ENCODE results near the gene NAT9. TPM values are rescaled to one million over a fixed set of nuclear protein-coding genes. Genes with fewer than 3 reads are reported as not detected.

Gene NAT9
- total and polyA plus RNA-seq, 9 donors, result 19.7 to 87.0 (median 56.5) TPM

DNA sequence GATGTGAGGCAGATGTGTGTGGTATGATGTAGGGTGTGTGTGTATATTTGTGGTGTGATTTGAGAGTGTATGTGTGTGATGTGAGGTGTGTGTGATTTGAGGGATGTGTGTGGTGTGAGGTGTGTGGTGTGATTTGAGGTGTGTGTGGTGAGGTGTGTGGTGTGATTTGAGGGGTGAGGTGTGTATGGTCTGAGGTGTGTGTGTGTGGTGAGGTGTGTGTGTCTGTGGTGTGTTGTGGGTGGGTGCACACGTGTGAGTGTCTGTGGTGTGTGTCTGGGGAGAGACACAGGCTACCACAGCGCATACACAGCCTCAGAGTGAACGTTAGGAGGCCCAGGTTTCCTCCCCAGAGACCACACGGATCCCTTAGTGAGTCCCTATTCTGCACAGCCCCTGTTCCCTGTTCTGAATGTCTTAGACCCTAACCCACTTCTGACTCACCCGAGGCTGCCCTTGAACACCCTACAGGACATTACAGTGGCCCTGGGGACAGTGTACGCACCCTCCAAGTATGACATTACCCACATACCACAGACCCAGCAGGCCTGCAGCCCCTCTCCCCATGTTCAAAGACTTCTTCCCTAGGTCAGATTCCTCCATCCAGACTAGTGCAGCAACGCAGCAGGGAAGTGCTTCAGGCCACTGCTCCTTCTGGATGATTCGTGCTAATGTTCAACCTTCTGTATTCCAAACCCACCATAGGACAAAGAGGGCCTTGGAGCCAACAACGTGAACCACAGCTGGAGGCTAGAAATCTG lies 42.6 kb downstream of the NAT9 start:
- intact Hi-C loops (cut with DNase I), result no loop called here
- H3K27ac ChIP-seq, result no peak overlapping the region
- H3K4me3 ChIP-seq, result no peak overlapping the region
- DNase-seq, result no peak
- H3K36me3 ChIP-seq, result no peaks in the 10 kb centered on the region
- H3K9me3 ChIP-seq, result no peaks in the 10 kb centered on the region
- 54 to 60% (median 55%) methylated on average over 9 of the region's 9 CpGs for WGBS, 3 donors
- peaks cover 10% of the 10 kb centered on the region for H3K4me1 ChIP-seq (ENCODE audit: insufficient read depth)
- H3K27me3 ChIP-seq, result no peaks in the 10 kb centered on the region
- TF ChIP-seq POLR2A (IDR thresholded peaks at IDR 0.05), result no peak
- TF ChIP-seq EP300 (IDR thresholded peaks at IDR 0.05), result no peak
- TF ChIP-seq, protein P1, sequence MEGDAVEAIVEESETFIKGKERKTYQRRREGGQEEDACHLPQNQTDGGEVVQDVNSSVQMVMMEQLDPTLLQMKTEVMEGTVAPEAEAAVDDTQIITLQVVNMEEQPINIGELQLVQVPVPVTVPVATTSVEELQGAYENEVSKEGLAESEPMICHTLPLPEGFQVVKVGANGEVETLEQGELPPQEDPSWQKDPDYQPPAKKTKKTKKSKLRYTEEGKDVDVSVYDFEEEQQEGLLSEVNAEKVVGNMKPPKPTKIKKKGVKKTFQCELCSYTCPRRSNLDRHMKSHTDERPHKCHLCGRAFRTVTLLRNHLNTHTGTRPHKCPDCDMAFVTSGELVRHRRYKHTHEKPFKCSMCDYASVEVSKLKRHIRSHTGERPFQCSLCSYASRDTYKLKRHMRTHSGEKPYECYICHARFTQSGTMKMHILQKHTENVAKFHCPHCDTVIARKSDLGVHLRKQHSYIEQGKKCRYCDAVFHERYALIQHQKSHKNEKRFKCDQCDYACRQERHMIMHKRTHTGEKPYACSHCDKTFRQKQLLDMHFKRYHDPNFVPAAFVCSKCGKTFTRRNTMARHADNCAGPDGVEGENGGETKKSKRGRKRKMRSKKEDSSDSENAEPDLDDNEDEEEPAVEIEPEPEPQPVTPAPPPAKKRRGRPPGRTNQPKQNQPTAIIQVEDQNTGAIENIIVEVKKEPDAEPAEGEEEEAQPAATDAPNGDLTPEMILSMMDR (IDR thresholded peaks at IDR 0.05), result no peak

DNA sequence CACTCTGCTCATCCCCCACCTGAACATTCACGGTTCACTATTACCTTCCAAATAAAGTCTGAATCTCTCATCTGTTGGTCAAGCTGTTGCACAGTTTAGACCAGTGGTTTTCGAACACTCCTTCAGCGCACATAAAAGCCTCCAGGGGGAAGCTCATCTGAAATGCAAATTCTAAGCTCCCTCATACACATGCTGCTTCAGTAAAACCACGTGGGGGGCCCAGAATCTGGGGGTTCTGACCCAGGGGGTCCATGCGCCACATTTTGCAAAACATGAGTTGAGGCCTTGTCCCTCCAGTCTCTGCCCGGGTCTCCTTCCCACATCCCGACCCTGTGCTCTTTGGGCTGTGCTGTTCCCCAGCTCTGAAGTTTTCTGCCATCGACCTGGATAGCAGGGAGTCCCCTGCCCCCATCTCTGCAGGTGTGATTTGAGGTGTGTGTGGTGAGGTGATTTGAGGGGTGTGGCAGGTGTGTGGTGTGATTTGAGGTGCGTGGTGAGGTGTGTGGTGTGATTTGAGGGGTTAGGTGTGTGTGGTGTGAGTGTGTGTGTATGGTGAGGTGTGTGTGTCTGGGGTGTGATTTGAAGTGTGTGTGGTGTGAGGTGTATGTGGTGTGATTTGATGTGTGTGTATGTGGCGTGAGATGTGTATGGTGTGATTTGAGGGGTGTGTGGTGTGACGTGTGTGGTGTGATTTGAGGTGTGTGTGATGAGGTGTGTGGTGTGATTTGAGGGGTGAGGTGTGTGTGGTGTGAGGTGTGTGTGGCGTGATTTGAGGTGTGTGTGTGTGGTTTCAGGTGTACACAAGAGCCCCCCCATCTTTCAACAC lies 43.9 kb downstream of the NAT9 start:
- intact Hi-C loops (cut with DNase I), result no loop called here
- H3K4me1 ChIP-seq (ENCODE audit: insufficient read depth), result no peaks in the 10 kb centered on the region
- no peaks in the 10 kb centered on the region for H3K9me3 ChIP-seq
- H3K36me3 ChIP-seq, result no peaks in the 10 kb centered on the region
- no peak for DNase-seq
- no peak overlapping the region for H3K27ac ChIP-seq
- no peaks in the 10 kb centered on the region for H3K27me3 ChIP-seq
- WGBS, 3 donors, result 74 to 77% (median 75%) methylated on average over 12 of the region's 12 CpGs
- H3K4me3 ChIP-seq, result no peak overlapping the region
- TF ChIP-seq, protein P1 (IDR thresholded peaks at IDR 0.05), result no peak
- TF ChIP-seq EP300 (IDR thresholded peaks at IDR 0.05) (no peak), POLR2A (IDR thresholded peaks at IDR 0.05) (no peak)

GRCh38 chr17:74731347-74731605 lies 44.9 kb downstream of the NAT9 start:
- WGBS, 3 donors, result 61 to 74% (median 66%) methylated on average over 4 of the region's 4 CpGs
- Histone ChIP-seq H3K27me3 (no peaks in the 10 kb centered on the region), H3K4me1 (ENCODE audit: insufficient read depth) (no peaks in the 10 kb centered on the region), H3K36me3 (no peaks in the 10 kb centered on the region), H3K4me3 (no peak overlapping the region), H3K27ac (no peak overlapping the region), H3K9me3 (no peaks in the 10 kb centered on the region)
- TF ChIP-seq POLR2A (IDR thresholded peaks at IDR 0.05) (no peak), EP300 (IDR thresholded peaks at IDR 0.05) (no peak)
- TF ChIP-seq, protein P1 (IDR thresholded peaks at IDR 0.05), result no peak
- intact Hi-C loops (cut with DNase I), result no loop called here
- DNase-seq, result no peak

DNA sequence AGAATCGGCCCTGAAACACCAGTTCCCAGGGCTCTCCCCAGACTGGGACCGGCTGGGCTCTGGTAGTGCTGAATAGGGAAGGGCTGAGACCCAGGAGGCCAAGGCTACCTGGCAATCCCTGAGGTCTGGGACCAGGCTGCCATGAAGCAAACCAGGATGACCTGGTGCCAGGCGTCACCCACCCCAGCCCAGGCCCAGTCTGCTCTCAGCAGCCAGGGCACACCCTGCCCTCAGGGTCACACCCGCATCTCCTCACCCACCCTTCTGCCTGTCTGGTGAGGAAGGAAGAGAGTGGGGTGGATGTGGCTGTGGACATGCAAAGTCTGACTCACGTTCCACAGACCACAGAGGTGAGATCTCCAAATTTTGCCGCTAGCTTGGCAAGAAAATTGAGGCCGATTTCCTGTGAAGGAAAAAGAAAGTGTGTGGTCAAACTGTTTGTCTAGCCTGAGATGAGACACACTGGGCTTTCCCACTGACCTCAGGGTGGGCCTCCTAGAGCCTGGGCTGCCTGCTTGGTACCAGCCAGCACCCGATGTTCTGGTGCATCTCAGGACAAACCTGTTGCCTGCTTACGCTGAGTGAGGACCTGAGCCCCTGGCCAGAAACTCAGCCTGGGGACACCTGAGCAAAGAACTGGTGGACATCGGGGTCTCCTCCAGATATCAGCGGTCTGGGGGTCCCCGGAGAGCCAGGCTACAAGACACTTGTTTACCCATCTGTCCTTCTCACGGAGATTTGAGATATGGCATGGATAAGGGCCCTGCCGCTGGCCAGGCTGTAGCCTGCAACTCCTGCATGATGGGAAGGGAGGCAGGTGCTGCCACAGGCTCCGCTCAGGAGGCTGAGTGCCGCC lies 45.4 kb downstream of the NAT9 start:
- no peaks in the 10 kb centered on the region for H3K9me3 ChIP-seq
- WGBS, 3 donors, result 81 to 84% (median 82%) methylated on average over 16 of the region's 16 CpGs
- H3K4me3 ChIP-seq, result no peak overlapping the region
- intact Hi-C loops (cut with DNase I), result no loop called here
- no peak for DNase-seq
- no peak overlapping the region for H3K27ac ChIP-seq
- no peaks in the 10 kb centered on the region for H3K27me3 ChIP-seq
- no peaks in the 10 kb centered on the region for H3K4me1 ChIP-seq (ENCODE audit: insufficient read depth)
- TF ChIP-seq, protein P1 (IDR thresholded peaks at IDR 0.05), result no peak
- TF ChIP-seq POLR2A (IDR thresholded peaks at IDR 0.05) (no peak), EP300 (IDR thresholded peaks at IDR 0.05) (no peak)
- H3K36me3 ChIP-seq, result no peaks in the 10 kb centered on the region
